AG08396 (cell line): Measurements from ENCODE around the gene ABCA6.

Experiments used
- DNase-seq: peaks from one replicate; pipeline ENCODE4 v3.0.0; 2012; ENCODE audit warnings: low spot score, mixed read lengths

The ABCA6 gene

DNA sequence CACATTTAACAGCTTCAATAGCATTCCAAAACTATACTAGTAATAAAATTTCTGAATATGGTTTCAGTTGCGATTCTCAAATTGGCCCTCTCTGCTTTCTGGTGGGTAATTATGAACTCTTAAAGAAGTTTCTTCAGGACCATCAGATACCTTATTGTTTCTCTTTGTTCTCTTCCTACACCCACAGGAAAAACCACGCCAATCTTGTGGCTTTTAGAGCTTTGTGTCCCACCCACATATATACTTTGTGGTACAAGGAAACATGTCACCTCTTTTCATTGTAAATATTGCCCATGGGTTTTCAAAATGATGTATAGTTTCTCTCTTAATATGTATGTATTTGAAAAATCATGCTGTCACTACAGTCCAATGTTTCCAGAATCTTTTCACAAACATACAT, 93.1 kb downstream of the ABCA6 start:
- no peak for DNase-seq

DNA sequence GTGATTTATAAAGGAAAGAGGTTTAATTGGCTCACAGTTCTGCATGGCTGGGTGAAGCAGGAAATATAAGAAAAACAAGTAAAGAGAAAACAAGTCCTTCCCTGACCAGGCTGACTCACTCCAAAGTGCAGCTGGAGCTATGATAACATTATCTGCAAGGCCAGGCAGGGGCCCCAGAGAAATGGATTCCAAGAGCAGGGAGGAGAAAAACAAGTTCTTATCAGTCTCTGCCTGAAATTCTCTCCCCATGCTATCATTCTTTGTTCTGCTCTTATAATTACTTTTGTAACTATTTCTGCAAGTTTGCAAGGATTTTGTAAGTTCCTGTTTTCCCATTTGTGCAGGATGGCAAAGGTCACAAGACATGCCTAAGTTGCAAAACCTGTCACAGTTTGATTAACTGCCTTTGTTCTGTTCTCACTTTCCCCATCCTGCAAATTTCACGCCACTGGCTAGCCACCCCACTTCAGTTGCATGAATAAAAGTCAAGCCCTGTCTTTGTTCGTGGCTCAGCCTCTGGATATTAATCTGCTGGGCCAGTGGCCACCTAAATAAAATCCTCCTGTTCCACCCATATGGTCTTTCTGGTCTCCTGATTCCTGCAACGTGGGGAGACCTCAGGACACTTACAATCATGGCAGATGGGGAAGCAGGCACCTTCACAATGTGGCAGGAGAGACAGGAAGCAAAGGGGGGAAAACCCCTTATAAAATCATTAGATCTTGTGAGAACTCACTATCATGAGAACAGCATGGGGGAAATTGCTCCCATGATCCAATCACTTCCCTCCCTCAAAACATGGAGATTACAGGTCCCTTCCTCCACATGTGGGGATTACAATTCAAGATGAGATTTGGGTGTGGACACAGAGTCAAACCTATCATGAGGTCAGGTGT, 94.1 kb downstream of the ABCA6 start:
- no peak for DNase-seq

DNA sequence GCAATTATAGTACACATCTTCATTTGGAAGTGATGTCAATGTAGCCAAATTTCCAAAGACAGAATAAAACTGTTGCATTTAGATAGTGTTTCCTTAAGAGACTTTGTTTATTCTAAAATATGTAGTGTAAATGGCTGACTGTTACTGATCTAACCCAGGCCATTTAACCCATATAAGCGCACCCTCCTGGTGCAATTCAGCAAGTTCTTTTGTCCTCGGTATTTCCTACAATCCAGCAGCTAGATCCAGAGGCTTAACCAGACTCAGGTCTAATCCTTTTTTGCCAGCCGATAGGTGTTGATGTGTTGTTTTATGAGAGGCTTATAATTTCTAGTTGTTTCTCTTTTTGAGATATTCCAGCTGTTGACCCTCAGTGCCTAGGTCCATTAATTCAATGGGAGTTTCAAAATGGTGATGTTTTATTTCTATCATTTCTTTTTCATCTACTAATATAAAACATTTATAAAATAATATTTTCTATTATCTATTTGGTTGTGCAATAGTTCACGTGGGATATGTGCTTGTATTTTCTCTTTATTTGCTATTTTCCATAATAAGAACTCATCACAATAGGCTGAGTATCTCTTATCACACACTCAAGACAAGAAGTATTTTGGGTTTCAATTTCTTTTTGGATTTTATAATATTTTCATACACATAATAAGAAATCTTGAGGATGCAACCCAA, 95.4 kb downstream of the ABCA6 start:
- DNase-seq, result no peak

DNA sequence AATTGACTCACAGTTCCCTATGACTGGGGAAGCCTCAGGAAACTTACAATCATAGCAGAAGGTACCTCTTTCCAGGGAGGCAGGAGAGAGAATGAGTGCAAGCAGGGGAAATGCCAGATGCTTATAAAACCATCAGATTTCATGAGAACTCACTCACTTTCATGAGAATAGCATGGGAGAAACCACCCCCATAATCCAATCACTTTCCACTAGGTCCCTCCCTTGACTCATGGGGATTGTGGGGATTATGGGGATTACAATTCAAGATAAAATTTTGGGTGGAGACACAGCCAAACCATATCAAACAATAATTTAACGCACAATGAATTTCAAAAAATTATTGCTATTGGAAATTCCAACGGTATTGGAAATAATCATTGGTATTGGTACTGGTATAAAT, 96.0 kb downstream of the ABCA6 start:
- no peak for DNase-seq

DNA sequence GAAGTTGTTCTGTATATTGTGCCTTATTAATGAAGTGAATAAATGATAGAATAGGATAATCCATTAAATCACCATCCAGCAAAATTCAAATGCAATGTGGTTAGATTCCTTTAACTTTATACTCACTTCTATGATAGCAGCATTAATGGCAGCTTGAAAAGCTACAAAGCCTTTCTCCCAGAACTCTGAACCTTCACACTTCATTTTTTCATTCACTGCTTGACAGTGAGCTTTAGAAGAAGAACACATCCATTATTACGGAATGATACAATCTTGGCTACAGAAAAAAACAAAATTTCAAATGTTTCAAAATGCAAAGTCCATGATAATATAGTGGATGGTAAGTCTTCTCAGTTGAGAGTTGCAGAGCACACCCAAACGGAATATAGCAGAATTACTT, 97.3 kb downstream of the ABCA6 start:
- DNase-seq, result no peak

DNA sequence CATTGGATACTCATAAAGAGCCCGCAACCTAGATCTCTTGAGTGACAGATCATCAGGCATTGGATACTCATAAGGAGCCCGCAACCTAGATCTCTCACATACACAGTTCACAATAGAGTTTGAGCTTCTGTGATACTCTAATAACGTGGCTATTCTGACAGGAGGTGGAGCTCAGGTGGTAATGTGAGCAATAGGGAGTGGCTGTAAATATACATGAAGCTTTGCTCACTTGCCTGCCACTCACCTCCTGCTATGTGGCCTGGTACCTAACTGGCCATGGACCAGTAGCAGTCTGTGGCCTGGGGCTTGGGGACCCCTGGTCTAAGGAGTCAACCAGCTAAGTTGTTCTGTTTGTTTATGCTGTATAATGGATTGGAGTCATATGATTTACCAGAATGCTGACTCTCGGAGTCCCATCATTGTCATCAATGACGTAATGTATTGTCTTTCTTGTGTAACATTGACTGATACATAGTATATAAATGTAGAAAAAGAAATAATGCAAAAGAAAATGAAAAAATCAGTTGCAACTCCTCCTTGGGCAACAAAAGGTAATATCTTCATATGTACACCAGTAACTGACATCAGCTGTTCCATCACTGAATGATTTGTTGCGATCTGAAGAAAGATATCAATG, 98.5 kb downstream of the ABCA6 start:
- no peak for DNase-seq

DNA sequence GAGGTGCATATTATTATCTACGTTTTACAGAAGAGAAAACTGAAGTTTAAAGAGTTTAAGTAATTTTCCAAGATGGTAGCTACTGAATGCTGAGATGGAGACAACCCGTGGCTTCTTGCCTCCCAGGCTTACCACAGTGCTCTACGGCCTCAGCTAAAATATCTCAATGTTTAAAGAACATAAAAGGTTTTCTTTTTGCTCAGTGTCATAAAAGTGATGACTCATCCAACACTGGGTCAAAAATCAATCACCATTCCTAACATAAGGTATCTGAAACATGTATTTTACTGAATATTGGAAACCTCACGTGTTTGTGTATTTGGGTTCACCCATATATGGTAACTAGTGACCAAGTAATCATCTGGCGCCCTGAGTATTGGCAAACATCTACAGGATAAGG, 99.4 kb downstream of the ABCA6 start:
- DNase-seq, result no peak

DNA sequence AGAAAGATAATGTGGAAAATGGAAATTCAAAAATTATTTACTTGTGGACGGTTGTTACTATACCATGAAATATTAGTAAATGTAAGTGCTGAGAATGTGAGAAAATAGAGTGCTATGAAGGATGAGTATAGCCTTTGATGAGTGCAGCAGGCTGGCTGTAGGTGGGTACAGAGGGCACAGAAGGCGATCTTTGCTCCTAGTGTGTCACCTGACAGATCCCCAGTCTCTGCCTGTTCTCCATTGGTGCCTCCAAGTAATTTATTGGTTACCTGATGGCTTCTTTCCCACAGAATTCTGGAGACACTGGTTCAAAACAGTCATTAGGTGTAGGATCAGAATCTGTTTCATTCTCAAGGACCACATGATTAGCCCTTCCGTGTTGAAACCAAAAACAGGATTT, 109.9 kb downstream of the ABCA6 start:
- no peak for DNase-seq

DNA sequence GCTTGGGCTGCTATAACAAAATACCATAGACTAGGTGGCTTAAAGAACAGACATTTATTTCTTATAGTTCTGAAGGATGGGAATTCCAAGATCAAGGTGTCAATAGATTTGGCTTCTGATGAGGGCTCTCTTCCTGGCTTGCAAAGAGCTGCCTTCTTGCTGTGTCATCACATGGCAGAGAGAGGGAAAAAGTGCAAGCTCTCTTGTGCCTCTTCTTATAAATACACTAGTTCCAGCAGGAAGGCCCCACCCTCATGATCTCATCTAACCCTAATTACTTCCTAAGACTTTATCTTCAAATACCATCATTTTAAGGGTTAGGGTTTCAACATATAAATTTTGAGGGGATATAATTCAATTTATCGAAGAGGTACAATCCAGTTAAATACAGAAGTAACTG, 111.5 kb downstream of the ABCA6 start:
- no peak for DNase-seq
